ENCODE results near the gene ARHGAP4. TPM values are rescaled to one million over a fixed set of nuclear protein-coding genes. Genes with fewer than 3 reads are reported as not detected.

Gene ARHGAP4
- total RNA-seq, 1 donor from 2014 or later, result 3.1 TPM

- no peaks in the 10 kb centered on the region for H3K36me3 Mint-ChIP-seq (ENCODE audit: low read depth)
- TF ChIP-seq, protein P1, sequence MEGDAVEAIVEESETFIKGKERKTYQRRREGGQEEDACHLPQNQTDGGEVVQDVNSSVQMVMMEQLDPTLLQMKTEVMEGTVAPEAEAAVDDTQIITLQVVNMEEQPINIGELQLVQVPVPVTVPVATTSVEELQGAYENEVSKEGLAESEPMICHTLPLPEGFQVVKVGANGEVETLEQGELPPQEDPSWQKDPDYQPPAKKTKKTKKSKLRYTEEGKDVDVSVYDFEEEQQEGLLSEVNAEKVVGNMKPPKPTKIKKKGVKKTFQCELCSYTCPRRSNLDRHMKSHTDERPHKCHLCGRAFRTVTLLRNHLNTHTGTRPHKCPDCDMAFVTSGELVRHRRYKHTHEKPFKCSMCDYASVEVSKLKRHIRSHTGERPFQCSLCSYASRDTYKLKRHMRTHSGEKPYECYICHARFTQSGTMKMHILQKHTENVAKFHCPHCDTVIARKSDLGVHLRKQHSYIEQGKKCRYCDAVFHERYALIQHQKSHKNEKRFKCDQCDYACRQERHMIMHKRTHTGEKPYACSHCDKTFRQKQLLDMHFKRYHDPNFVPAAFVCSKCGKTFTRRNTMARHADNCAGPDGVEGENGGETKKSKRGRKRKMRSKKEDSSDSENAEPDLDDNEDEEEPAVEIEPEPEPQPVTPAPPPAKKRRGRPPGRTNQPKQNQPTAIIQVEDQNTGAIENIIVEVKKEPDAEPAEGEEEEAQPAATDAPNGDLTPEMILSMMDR (IDR thresholded peaks at IDR 0.05), result peak; percentile 21
- peaks cover 44% of the 10 kb centered on the region for H3K4me1 Mint-ChIP-seq (ENCODE audit: low read depth)
- H3K4me3 Mint-ChIP-seq (ENCODE audit: unreplicated experiment), result peak within 1 kb of the TSS; percentile 100
- peak; percentile 97 for DNase-seq (ENCODE audit: low spot score)
- peak within 1 kb of the TSS; percentile 100 for H3K27ac Mint-ChIP-seq (ENCODE audit: unreplicated experiment)
- no peaks in the 10 kb centered on the region for H3K27me3 Mint-ChIP-seq (ENCODE audit: low read depth)
- H3K9me3 Mint-ChIP-seq (ENCODE audit: low read depth), result no peaks in the 10 kb centered on the region
Observed at GRCh38 chrX:153972368-153973126, 46.5 kb upstream of the ARHGAP4 start, which contains the start of gene TMEM187. TMEM187 (plus strand) TSS chrX:153972754; CDS start chrX:153982063, 9,309 bp downstream.

DNA sequence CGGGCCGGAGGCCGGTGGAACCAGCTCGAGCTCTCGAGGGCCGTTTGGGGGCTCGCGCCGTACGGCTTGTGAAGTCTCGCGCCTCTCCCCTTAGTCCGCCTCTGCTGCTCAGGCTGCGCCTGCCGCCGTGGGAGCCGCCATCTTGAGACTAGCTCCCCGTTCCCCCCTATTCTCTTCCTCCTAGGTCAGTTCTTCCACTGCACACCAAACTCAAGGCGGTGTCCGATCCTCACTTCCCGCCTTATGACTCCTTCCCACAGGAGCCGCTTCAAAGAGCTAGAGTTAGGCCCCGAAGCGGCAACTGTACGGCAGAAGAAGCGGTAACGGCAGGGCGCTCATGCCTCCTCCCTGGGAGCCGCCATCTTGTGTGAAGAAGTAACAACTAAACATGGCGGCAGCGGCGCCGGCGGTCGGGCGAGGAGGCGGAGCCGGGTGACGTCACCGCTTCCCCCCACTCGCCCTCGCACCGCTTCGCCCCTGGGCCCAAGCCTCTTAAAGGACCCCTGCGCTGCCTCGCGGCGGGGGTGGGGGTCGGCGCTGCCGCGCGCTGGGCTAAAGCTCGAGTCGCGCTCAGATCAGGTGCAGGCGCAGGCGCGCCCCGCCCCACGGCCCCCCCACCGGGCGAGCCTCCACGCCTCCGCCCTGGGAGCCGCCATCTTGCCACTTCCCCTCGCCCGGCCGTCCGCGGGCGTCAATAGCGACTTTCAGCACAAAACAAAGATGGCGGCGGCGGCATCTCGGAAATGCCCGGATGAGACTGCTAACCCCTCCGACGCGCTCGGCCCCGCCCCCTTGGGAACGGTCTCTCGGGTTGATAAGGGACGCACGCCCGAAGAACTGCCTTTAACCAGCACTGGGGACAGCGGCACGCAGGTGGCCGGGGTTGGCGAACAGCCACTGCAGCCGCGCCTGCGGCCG lies 45.6 kb upstream of the ARHGAP4 start, which contains the start of gene HCFC1:
TSS of gene HCFC1 (minus strand) at position 369 of the 918 bp plus-strand sequence. CDS start 978 bp downstream, outside the sequence.
- Mint-ChIP-seq H3K4me3 (ENCODE audit: unreplicated experiment) (peak within 1 kb of the TSS; percentile 100), H3K4me1 (ENCODE audit: low read depth) (peaks cover 52% of the 10 kb centered on the region), H3K27me3 (ENCODE audit: low read depth) (no peaks in the 10 kb centered on the region), H3K9me3 (ENCODE audit: low read depth) (no peaks in the 10 kb centered on the region), H3K27ac (ENCODE audit: unreplicated experiment) (peak within 1 kb of the TSS; percentile 100), H3K36me3 (ENCODE audit: low read depth) (no peaks in the 10 kb centered on the region)
- TF ChIP-seq, protein P1 (IDR thresholded peaks at IDR 0.05), result no peak
- DNase-seq (ENCODE audit: low spot score), result peak; percentile 98

GRCh38 chrX:153971124-153971449 lies 45.0 kb upstream of the ARHGAP4 start:
- Mint-ChIP-seq H3K36me3 (ENCODE audit: low read depth) (no peaks in the 10 kb centered on the region), H3K9me3 (ENCODE audit: low read depth) (no peaks in the 10 kb centered on the region), H3K4me3 (ENCODE audit: unreplicated experiment) (peak overlapping the region; percentile 100), H3K4me1 (ENCODE audit: low read depth) (peaks cover 58% of the 10 kb centered on the region), H3K27ac (ENCODE audit: unreplicated experiment) (peak overlapping the region; percentile 100), H3K27me3 (ENCODE audit: low read depth) (no peaks in the 10 kb centered on the region)
- TF ChIP-seq, protein P1 (IDR thresholded peaks at IDR 0.05), result no peak
- peak; percentile 99 for DNase-seq (ENCODE audit: low spot score)

DNA sequence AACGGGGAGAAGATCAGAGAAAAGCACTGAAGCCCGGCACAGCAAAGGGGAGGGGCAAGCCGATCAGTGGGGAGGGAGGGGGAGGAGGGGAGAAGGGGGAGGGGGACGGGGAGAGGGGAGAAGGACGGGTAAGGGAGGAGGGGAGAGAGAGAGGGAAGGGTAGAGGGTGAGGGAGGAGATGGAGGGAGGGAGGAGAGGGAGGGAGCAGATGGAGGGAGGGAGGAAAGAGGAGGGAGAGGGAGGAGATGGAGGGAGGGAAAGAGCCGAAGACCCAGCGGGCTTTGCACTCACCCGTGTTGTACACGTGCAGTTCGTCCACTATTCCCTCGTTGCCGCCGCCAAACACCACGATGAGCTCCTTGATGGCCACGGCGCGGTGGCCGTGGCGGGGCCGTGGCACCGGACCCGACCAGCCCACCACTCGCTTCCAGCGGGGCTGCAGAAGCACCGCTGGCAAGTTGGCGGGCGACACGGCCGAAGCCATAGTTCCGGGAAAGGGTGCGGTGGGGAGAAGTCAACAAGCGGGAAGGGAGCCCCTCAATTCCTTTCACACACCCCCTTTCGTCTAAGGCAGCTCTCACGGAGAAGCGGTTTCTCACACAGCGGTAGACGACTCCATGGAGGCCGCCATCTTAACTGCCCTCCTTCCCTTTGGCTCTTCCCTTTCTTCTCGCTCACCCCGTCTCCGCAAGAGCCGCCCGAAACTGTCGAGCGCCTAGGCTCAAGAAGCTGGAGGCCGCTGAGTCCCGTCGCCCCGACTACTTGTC lies 44.5 kb upstream of the ARHGAP4 start:
- TF ChIP-seq, protein P1 (IDR thresholded peaks at IDR 0.05), result no peak
- no peak for DNase-seq (ENCODE audit: low spot score)
- Mint-ChIP-seq H3K27me3 (ENCODE audit: low read depth) (no peaks in the 10 kb centered on the region), H3K36me3 (ENCODE audit: low read depth) (no peaks in the 10 kb centered on the region), H3K4me3 (ENCODE audit: unreplicated experiment) (peak overlapping the region; percentile 100), H3K27ac (ENCODE audit: unreplicated experiment) (peak overlapping the region; percentile 100), H3K4me1 (ENCODE audit: low read depth) (peaks cover 61% of the 10 kb centered on the region), H3K9me3 (ENCODE audit: low read depth) (no peaks in the 10 kb centered on the region)

Measured in chondrocyte (in vitro differentiated cells).